HG03342 (cell line): ENCODE data around the gene NEMP1.
"Not testable (repeated sequence)": the region's sequence is repeated elsewhere in the genome, so short reads cannot be mapped to it uniquely, and the experiment has no call there.

Experiments
- ATAC-seq: cut with Tn5 transposase; IDR thresholded peaks from one replicate; pipeline ENCODE4 v1.9.1; 2021; ENCODE audit warnings: mild to moderate bottlenecking, moderate library complexity; ENCODE audit not compliant: unreplicated experiment

NEMP1 gene

GRCh38 chr12:57091638-57092528, 13.3 kb upstream of the NEMP1 start:
- no peak for ATAC-seq

DNA sequence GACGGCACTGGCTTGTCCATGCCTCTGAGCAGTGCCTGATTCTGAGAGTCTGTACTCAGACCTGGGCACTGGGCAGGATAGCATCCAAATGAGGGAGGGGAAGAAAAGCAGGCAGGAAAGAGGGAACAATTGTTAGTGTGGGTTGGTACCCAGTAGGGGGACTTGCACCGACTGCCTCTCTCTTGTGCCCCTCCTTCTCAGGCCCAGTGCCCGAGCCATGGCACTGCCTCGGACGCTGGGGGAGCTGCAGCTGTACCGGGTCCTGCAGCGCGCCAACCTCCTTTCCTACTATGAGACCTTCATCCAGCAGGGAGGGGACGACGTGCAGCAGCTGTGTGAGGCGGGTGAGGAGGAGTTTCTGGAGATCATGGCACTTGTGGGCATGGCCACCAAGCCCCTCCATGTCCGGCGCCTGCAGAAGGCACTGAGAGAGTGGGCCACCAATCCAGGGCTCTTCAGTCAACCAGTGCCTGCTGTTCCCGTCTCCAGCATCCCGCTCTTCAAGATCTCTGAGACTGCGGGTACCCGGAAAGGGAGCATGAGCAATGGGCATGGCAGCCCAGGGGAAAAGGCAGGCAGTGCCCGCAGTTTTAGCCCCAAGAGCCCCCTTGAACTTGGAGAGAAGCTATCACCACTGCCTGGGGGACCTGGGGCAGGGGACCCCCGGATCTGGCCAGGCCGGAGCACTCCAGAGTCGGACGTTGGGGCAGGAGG, 12.5 kb upstream of the NEMP1 start:
- ATAC-seq: no peak

DNA sequence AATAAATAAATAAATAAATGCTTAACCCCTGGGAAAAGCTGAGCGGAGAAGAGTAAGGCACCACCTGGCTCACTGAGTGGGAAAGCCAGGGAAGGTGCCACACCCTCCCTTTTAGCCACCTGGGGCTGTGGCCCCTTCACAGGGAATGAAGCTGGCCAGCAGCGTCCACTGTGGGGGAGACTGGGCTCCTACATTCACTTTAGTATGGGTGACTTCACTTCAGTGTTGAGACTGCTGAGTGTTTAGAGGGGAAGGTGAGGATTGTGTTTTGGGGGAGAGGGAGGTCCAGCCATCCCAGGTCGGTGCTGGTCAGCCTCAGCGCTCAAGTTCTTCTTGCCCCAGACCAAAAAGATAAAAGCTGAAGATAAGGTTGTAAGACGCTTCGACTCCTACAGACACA, 11.9 kb upstream of the NEMP1 start:
- no peak for ATAC-seq

DNA sequence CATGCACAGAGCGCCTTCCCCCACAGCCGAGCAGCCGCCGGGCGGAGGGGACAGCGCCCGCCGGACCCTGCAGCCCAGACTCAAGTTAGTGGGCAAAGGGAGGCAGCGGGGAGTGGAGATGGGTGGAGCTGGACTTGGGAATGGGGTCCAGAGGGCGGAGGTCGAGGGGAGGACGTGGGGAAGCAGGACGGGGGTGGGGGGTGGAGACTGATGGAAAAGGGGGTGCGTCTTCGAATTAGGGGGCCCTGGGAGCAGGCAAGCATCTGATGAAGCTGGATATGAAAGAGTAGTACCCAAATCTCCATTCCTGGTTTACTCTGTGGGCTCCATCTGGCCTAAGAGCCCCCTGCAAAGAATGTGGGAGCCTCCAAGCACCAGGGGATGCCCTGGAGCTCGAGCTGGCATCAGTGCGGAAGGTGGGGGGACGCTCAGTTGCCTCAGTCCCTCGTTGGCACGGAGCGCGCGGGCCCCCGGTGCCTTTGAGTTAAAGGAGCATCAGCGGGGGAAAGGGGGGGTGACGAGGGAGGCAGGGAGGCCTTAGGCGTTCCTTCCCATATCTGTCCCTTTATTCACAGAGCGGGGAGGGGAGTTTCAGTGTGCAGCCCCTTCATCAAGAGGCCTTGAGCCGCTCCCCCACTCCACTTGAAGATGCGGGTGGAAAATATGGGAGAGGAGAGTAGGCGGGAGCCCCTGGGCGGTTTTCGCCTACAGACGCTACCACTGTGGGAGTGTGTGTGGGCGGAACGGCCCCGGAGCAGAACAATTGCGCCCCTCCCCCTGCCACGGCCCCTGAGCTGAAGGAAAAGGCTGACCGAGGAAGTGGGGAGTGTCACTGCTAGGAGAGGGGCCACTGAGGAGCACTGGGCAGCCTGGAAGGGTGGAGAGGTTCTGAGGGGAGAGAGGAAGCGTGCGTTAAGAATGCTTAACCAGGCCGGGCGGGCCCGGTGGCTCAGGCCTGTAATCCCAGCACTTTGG, 11.0 kb upstream of the NEMP1 start:
- no peak for ATAC-seq

- peak; percentile 52 for ATAC-seq
These were observed 10.0 kb upstream of the NEMP1 start, which contains the start of gene NAB2 for GRCh38 chr12:57088354-57089270. Gene NAB2 (plus strand): TSS chr12:57089114. CDS start chr12:57089272, 158 bp downstream.

DNA sequence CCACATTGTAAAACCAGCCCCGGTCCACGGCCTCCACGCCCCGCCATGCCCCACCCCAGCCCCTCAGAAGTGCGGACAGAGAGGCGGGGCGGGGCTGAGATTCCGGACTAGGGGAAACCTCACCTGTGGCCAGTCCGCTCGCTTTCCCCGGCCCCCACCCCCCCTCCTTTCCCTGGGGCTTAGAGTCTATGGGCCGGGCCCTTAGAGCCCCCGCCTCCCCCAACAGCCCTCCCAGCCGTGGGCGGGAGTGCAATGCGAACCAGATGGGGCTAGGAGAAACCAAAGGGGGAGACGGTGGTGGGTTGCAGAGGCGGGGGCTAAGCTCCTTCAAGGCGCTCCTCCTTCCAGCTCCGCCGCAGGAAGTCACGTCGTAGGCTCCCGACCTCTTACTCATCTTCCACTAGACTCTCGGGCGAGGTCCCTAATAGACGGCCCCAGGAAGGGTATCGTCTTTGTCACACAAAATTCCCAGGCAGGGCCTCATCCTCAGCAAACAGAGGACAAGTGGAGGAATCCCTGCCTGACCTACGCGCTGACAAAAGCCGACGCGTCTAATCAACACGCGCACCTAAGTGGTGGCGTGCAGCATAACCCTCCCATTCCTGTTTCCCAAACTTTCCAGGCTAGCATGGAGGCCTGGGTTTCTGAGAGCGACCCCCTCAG, 9.2 kb upstream of the NEMP1 start:
- ATAC-seq: peak; percentile 30

DNA sequence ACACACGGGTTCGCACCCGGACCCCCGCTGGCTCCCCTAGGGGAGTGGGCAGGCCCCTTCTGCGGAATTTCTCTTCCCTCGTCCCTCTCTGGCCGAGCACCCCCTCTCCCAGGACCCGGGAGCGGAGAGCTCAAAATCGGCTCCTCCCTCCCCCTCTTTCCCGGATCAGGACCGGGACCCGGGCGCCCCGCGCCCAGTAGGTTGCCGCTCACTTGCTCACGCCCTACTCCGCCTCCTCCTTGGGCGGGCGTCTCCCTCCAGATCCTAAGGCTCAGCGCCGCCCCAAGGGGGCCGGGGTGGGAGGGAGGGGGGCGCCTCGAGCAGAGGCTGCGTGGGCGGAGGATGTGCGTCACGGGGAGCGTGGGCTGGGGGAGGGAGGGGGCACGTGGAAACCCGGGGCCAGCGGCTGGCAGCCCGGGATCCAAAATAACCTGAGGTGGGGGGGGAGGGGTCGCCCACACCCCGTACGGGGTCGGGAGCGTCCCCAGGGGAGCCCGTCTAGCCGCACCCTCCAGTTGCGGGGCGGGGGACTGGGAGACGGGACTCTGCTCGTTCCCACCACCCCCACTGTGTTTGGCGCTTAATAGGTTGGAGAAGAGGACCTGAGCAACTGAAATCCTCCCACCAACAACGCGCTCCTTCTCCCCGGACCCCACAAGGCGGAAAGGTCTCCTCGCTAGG, 8.6 kb upstream of the NEMP1 start:
- ATAC-seq: peak; percentile 30

- no peak for ATAC-seq
These were observed 8.0 kb upstream of the NEMP1 start for GRCh38 chr12:57086493-57087009.

DNA sequence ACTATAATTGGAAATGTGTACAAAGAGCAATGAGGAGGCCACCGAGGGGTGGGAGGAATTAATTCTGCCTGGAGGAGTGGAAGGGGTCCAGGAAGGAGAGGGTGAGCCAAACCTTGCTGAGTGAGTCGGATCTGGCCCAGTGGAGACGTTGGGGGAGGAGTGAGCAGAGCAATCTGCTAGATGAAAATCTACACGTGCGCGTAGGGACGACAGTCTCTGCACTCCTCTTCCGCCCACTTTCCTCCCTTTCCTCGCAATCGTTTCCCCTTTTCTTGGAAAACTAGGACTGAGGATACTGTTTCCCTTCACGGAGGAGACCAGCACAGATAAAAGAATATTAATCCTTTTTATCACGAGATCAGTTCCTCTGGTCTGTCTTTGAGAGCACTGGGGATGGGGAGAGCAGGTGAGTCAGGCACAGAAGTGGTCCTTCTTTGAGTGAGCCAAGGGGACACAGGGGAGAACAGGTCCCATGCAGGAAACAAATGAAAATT, 7.5 kb upstream of the NEMP1 start:
- no peak for ATAC-seq

DNA sequence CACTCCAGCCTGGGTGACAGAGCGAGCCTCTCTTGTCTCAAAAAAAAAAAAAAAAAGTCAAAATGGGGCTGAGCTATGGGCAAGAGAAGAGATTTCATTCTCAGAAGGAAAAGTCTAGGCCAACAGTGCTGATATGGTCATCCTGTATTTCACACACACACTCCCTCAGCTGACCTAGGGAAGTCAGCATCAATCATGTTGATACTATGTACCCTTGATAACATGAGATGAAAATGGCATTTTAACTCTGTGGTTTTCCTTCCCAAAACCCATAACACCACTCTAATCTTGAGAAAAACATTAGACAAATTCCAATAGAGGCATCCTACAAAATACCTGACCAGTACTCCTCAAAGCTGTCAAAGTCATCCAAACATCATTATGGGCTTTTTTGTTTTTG, 2.3 kb upstream of the NEMP1 start:
- no peak for ATAC-seq

DNA sequence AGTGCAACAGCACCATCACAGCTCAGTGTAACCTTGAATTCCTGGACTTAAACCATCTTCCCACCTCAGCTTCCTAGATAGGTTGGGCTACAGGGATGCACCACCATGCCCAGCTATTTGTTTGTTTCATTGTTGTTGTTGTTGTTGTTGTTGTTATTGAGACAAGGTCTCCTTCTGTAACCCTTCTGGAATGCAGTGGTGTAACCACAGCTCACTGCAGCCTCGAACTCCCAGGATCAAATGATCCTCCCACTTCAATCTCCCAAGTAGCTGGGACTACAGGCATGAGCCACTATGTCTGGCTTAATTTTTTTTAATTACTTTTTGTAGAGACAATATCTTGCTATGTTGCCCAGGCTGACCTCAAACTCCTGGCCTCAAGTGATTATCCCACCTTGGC, 1.2 kb upstream of the NEMP1 start:
- ATAC-seq: no peak

DNA sequence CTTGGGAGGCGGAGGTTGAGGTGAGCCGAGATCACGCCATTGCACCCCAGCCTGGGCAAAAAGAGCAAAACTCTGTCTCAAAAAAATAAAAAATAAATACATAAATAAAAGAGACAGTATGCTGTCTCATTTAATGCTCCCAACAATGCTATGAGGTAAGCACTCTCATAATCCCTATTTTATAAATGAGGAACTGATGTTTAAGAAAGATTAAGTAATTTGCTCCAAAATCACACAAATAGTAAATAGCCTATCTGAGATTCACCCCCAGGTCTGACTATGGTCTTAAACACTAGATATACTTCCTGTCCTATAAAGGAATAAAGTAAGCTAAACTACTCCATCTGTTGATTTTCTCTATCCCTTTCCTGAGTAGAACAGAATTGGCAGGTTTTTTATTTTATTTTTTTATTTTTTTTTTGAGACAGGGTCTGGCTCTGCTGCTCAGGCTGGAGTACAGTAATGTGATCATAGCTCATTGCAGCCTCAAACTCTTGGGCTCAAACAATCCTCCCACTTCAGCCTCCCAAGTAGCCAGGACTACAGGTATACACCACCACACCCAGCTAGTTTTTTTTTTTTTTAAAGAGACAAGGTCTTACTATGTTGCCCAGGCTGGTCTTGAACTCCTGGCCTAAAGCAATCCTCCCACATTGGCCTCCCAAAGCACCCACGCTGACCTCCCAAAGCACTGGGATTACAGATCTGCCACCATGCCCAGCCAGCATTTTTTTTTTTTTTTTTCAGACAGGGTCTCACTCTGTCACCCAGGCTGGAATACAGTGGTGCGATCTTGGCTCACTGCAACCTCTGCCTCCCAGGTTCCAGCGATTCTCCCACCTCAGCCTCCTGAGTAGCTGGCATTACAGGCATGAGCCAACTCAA, 4.8 kb downstream of the NEMP1 start:
- ATAC-seq: not testable (repeated sequence)

GRCh38 chr12:57072661-57073060, 5.9 kb downstream of the NEMP1 start:
- no peak for ATAC-seq

DNA sequence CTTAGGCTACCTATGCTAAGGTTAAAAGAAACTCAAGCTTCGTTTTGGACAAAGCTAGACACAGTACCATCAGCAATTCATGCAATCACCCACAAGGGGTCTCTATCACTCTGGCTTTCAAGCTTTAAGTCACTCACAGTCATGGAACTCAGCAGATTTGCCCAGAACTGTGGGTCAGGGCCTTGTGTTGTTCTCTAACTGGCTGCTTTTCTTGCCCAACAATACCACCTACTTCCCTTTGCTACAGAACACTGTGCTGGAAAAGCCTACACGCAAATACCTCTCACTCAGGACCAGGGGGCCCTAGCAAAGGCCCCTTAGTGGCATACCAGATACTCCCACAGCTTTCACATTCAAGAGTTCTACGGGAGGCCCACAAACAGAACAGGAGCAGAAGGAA, 9.1 kb downstream of the NEMP1 start:
- peak; percentile 84 for ATAC-seq

DNA sequence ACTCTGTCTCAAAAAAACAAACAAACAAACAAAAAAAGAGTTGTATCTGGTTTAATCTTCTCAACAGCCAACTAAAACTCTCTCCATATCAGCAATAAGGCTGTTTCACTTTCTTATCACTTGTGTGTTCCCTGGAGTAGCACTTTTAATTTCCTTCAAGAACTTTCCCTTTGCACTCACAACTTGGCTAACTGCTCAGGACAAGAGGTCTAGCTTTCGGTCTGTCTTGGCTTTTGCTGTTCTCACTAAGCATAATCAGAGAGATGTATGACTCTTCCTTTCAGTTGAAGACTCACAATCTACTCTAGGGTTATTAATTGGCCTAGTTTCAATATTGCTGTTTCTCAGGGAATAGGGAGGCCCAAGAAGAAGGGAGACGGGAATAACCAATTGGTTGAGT, 12.3 kb downstream of the NEMP1 start:
- no peak for ATAC-seq

DNA sequence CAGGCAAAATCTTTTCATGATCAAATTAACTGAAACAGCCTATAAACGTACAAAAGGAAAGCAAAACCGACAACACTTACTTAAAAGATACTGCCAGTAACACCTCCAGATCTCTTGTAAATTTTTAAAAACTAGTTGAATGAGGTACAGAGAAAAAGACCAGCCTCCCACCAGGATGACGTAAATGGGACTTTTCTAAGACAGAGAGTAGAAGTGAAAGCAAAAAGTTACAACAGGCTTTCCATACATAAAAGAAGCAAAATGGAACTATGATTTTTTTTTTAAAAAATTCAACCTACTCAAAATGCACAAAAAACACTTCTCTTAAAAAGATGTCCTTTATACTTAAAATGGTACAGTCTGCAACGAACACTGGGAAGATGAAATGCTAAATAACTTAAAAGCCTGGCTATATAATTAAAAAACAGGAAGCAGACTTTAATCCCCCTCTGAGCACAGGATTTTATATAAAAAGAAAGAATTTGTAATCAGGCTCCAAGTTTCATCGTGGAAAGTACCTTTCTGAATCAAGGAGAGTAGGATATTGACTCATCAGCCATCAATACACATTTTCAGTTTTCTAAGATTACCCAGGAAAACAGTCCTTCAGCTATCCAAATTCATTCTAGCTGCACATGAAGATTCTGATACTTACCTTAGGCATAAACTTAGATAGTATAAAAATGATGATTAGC, 14.5 kb downstream of the NEMP1 start:
- ATAC-seq: peak; percentile 78

DNA sequence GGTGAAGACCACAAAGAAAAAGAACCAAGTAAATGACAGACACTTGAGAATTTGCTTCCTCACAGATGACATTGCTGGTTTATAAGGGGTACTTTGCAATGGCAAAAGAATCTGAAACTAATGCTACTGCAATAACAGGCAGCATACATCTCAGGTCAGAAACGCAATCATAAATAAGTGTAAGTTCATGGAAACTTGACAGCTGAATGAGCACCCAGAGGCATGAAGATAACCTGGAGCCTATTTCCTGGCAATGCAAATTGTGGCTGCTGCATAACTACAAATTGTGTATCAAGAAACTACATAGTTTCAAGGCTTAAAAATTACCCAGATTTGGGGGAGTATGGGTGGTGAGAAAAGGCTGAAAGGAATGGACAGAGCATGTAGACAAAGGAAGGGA, 20.1 kb downstream of the NEMP1 start:
- no peak for ATAC-seq
